Activated CD4-positive, CD25-positive, alpha-beta regulatory T cell treated with anti-CD3 and anti-CD28 coated beads, Interleukin-2, amount 50 U/mL, for 16 hours (primary cell): Measurements from ENCODE around the gene DPY19L3.
"Not testable (repeated sequence)": the region's sequence is repeated elsewhere in the genome, so short reads cannot be mapped to it uniquely, and the experiment has no call there.

ENCODE experiments used
- DNase-seq: peaks from one replicate; pipeline ENCODE4 v3.0.0-alpha.2; 2020; ENCODE audit warnings: low read depth, low spot score

Gene DPY19L3

GRCh38 chr19:32498648-32499200 lies 93.2 kb downstream of the DPY19L3 start:
- DNase-seq: no peak

GRCh38 chr19:32512498-32512897 lies 106.9 kb downstream of the DPY19L3 start:
- not testable (repeated sequence) for DNase-seq

- no peak for DNase-seq
These were observed 113.5 kb downstream of the DPY19L3 start for GRCh38 chr19:32519023-32519422.

GRCh38 chr19:32522967-32523366 lies 117.4 kb downstream of the DPY19L3 start:
- no peak for DNase-seq

- DNase-seq: no peak
These were observed 121.3 kb downstream of the DPY19L3 start for GRCh38 chr19:32526895-32527294.

GRCh38 chr19:32530773-32531172 lies 125.2 kb downstream of the DPY19L3 start:
- no peak for DNase-seq

GRCh38 chr19:32532233-32532632 lies 126.7 kb downstream of the DPY19L3 start:
- no peak for DNase-seq
